Smooth muscle cell (in vitro differentiated cells): ENCODE results near the gene GRPEL2. TPM values are rescaled to one million over a fixed set of nuclear protein-coding genes. Genes with fewer than 3 reads are reported as not detected.

Experiments used
- DNase-seq: peaks from one replicate; lab custom pipeline; 2025; ENCODE audit not compliant: unreplicated experiment; lab: John Stamatoyannopoulos, UW
- H2AFZ ChIP-seq: fragments of 200-600 bp; sonication (generic); 2 replicates; pipeline ENCODE4 v1.6.0; 2016; ENCODE audit warnings: antibody characterized with exemption, low read depth, mild to moderate bottlenecking
- H3F3A ChIP-seq: fragments of 200-600 bp; sonication (generic); 2 replicates; pipeline ENCODE4 v1.6.0; 2017; ENCODE audit warnings: antibody characterized with exemption, low read depth
- H3K27ac ChIP-seq: fragments of 200-600 bp; sonication (generic); 2 replicates; pipeline ENCODE4 v1.5.1; 2016; ENCODE audit warnings: low read depth, mild to moderate bottlenecking
- H3K27me3 ChIP-seq: fragments of 200-600 bp; sonication (generic); 2 replicates; pipeline ENCODE4 v1.6.1; 2016; ENCODE audit warnings: low read depth, mild to moderate bottlenecking
- H3K36me3 ChIP-seq: fragments of 200-600 bp; sonication (generic); 2 replicates; pipeline ENCODE4 v1.5.1; 2016; ENCODE audit warnings: low read depth
- H3K4me1 ChIP-seq: fragments of 200-600 bp; sonication (generic); 2 replicates; pipeline ENCODE4 v1.5.1; 2016; ENCODE audit warnings: low read depth
- H3K4me2 ChIP-seq: fragments of 200-600 bp; sonication (generic); 2 replicates; pipeline ENCODE4 v1.6.0; 2016; ENCODE audit warnings: mild to moderate bottlenecking
- H3K4me3 ChIP-seq: fragments of 200-600 bp; sonication (generic); 2 replicates; pipeline ENCODE4 v1.5.1; 2016; ENCODE audit warnings: mild to moderate bottlenecking
- H3K79me2 ChIP-seq: fragments of 200-600 bp; sonication (generic); 2 replicates; pipeline ENCODE4 v1.6.0; 2016; ENCODE audit warnings: low read depth, mild to moderate bottlenecking
- H3K9ac ChIP-seq: fragments of 200-600 bp; sonication (generic); 2 replicates; pipeline ENCODE4 v1.6.0; 2016; ENCODE audit warnings: low read depth
- H3K9me3 ChIP-seq: fragments of 200-600 bp; sonication (generic); replicated peaks from 2 replicates; pipeline ENCODE4 v1.5.1; 2016; ENCODE audit warnings: low read depth
- H4K20me1 ChIP-seq: fragments of 200-600 bp; sonication (generic); 2 replicates; pipeline ENCODE4 v1.6.0; 2016; ENCODE audit warnings: low read depth
- WGBS: methylation state at CpG from one replicate; pipeline ENCODE4 v1.1.7; 2016; ENCODE audit warnings: low lambda C conversion rate; 5-methylcytosine and 5-hydroxymethylcytosine counted together
- polyA plus RNA-seq: library from polyadenylated mRNA; unstranded; fragments of >200 nt; fragmentation: Nextera tagmentation; extraction: Ambion mirVana; gene quantifications from 2 replicates; pipeline ENCODE4 v1.2.1, GENCODE V29; 2016
- total RNA-seq: library from RNA; depleted of rRNA; stranded (reverse); fragments of >200 nt; gene quantifications from 2 replicates; pipeline ENCODE4 v1.2.3, GENCODE V29; 2014
- TF ChIP-seq, protein P1 (sequence below): fragments of 200-600 bp; sonication (generic); IDR thresholded peaks from 2 replicates; pipeline ENCODE4 v1.5.1; 2017; ENCODE audit warnings: borderline replicate concordance, mild to moderate bottlenecking, antibody characterized with exemption; ENCODE audit not compliant: insufficient read depth, poor library complexity, severe bottlenecking

Gene GRPEL2
- total and polyA plus RNA-seq, 2 experiments from 2014 or later, result 5.2 to 13.0 TPM

DNA sequence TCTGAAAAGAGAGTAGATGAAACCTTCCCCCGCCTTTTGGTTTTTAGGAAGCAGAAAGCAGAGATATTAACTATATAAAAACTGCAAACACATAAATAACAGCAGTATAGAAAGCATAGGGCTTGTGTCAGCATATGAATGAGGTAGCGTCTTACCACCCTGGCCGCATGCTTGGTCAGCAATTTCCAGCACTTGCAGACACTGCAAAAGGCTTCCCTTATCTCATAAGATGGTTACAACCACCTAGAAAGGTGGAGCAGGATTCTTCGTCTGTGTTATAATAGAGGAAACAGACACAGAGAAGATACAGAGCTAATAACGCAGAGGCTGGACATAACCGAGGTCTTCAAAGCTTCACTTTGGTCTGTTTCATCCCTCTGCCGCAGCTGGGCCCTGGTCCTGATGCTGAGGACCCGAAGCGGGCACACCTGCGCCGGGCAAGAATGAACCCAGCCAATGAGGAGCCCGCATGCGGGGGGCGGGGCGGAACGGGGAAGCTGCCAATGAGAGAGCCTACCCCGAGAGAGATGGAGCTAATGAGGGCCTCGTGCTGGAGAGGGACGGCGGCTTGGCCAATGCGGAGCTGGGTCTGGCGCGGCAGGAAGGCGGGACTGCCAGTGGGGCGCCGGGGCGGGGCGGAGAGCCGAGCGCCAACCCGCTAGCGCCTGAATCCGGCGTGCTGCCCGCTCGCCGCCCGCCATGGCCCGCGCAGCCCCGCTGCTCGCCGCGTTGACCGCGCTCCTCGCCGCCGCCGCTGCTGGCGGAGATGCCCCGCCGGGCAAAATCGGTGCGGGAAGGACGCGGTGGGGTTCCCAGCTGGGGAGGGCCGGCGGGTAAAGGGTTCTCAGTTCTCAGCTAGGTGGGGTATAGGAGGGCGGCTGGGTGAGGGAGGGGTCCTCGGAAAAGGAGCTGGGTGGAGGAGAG is 12.3 kb downstream of the GRPEL2 start, which contains the start of gene PCYOX1L:
TSS of gene PCYOX1L (plus strand) at position 677 of the 924 bp plus-strand sequence. CDS start at position 700, 23 bp downstream.
- Histone ChIP-seq H3K4me1 (peaks cover 8% of the 10 kb centered on the region), H3K4me3 (peak within 1 kb of the TSS; percentile 75), H3K36me3 (peaks cover 7% of the 10 kb centered on the region), H3K4me2 (peak within 1 kb of the TSS; percentile 98), H2AFZ (peak within 1 kb of the TSS; percentile 92), H3K9me3 (no peaks in the 10 kb centered on the region), H3K27ac (no peak within 1 kb of the TSS), H4K20me1 (peaks cover 4% of the 10 kb centered on the region), H3F3A (peaks cover 17% of the 10 kb centered on the region), H3K27me3 (no peaks in the 10 kb centered on the region), H3K9ac (no peak within 1 kb of the TSS), H3K79me2 (no peaks in the 10 kb centered on the region)
- TF ChIP-seq, protein P1, sequence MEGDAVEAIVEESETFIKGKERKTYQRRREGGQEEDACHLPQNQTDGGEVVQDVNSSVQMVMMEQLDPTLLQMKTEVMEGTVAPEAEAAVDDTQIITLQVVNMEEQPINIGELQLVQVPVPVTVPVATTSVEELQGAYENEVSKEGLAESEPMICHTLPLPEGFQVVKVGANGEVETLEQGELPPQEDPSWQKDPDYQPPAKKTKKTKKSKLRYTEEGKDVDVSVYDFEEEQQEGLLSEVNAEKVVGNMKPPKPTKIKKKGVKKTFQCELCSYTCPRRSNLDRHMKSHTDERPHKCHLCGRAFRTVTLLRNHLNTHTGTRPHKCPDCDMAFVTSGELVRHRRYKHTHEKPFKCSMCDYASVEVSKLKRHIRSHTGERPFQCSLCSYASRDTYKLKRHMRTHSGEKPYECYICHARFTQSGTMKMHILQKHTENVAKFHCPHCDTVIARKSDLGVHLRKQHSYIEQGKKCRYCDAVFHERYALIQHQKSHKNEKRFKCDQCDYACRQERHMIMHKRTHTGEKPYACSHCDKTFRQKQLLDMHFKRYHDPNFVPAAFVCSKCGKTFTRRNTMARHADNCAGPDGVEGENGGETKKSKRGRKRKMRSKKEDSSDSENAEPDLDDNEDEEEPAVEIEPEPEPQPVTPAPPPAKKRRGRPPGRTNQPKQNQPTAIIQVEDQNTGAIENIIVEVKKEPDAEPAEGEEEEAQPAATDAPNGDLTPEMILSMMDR, result no peak
- peak; percentile 65 for DNase-seq
- 4% methylated on average over 49 of the region's 61 CpGs for WGBS

DNA sequence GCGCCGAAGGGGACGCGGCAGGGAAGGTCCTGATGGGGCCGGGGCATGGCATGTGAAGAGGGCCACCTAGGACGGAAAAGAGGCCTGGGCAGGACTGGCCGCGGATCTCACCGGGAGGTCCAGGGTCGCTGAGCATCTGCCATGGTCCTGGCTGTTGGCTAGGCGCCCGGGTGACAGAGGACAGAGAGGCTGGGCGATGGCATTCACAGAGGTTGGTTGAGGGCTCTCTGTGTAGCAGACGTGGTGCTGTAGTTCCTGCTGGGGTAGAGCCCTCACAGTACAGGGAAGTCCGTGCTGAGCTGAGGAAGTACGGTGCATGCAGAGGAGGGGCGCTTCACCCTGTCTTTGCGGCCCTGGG is 13.0 kb downstream of the GRPEL2 start:
- 5% methylated on average over 12 of the region's 18 CpGs for WGBS
- DNase-seq, result no peak
- peak overlapping the region; percentile 98 for H3K4me2 ChIP-seq
- peaks cover 4% of the 10 kb centered on the region for H4K20me1 ChIP-seq
- H2AFZ ChIP-seq, result peak overlapping the region; percentile 92
- TF ChIP-seq, protein P1, result no peak
- no peaks in the 10 kb centered on the region for H3K27me3 ChIP-seq
- peak overlapping the region; percentile 75 for H3K4me3 ChIP-seq
- no peak overlapping the region for H3K9ac ChIP-seq
- peaks cover 8% of the 10 kb centered on the region for H3K4me1 ChIP-seq
- no peaks in the 10 kb centered on the region for H3K79me2 ChIP-seq
- H3F3A ChIP-seq, result peaks cover 15% of the 10 kb centered on the region
- no peaks in the 10 kb centered on the region for H3K9me3 ChIP-seq
- no peak overlapping the region for H3K27ac ChIP-seq
- peaks cover 1% of the 10 kb centered on the region for H3K36me3 ChIP-seq

DNA sequence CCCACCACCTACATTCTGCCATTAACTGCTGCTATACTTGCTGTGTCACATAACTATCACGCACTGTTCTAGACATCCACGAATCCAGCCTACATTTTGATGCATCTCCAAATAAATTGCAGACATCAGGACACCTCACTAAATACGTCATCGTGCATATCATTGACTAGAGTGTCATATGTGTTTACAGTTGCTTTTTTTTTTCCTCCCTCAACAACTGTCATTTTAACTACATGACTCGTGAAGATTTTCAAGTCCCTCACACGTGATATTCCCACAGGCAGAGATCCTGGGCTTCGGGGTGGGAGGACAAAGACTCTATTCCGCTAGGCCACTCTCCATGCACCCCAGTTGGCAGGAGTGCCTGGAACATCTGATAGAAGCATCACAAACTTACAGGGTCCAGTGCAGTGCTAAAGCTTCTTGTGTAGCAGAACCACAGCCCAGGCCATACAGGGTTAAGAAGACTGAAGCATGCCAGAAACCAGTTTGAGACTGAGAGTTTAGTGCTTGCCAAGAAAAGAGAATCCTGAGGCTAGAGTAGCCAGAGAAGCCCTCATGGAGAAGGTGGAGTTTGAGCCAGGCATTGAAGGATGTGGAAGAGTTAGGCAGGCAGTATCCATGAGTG is 13.7 kb downstream of the GRPEL2 start:
- no peaks in the 10 kb centered on the region for H3K9me3 ChIP-seq
- H3K9ac ChIP-seq, result no peak overlapping the region
- no peak for DNase-seq
- H3K4me3 ChIP-seq, result no peak overlapping the region
- 92% methylated on average over 8 of the region's 8 CpGs for WGBS
- no peaks in the 10 kb centered on the region for H3K79me2 ChIP-seq
- no peaks in the 10 kb centered on the region for H3K36me3 ChIP-seq
- TF ChIP-seq, protein P1, result no peak
- no peak overlapping the region for H2AFZ ChIP-seq
- H3K4me2 ChIP-seq, result no peak overlapping the region
- H4K20me1 ChIP-seq, result peaks cover 4% of the 10 kb centered on the region
- no peaks in the 10 kb centered on the region for H3K27me3 ChIP-seq
- peaks cover 13% of the 10 kb centered on the region for H3F3A ChIP-seq
- peaks cover 8% of the 10 kb centered on the region for H3K4me1 ChIP-seq
- H3K27ac ChIP-seq, result no peak overlapping the region
